IPS-NIHi11 (cell line): Measurements from ENCODE around the gene FBXW2.

Source experiments
- DNase-seq: peaks from one replicate; pipeline ENCODE4 v3.0.0; 2012; ENCODE audit warnings: mixed read lengths, low spot score

The FBXW2 gene

DNA sequence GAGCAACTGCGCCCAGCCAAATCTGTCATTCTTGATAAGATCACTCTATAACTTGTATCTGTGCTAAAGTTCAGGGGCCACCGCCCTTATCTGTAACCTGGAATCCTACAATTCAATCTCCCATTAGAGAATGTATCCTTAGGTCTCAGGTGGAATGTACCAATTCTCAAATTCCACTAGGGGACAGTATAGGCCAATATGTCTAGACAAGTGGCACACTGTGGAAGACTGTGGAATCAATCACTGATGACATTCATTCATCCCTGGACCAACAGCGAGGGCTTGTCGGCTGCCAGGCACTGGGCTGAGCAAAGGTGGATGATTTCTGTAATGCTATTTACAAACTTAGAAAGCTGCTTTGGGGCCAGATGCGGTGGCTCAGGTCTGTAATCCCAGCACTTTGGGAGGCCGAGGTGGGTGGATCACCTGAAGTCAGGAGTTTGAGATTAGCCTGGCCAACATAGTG, 50.2 kb downstream of the FBXW2 start:
- DNase-seq, result peak; percentile 70

DNA sequence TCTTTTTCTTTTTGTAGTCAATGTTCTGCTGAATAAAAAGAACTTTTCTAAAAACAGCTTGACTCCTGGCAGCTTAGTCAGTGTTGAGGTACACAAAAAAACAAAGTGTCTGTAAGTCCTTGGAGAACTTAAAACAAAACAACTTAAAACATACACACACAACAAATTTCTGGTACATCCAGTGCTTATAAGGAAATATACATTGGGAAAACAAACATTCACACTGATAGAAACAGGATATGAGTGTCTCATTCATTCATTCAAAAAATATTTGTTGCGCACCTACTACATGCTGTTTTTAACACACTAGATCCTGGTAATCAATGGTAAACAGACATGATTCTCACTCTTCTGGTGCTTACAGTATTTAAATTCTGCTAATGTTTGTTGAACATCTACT, 51.5 kb downstream of the FBXW2 start:
- no peak for DNase-seq

DNA sequence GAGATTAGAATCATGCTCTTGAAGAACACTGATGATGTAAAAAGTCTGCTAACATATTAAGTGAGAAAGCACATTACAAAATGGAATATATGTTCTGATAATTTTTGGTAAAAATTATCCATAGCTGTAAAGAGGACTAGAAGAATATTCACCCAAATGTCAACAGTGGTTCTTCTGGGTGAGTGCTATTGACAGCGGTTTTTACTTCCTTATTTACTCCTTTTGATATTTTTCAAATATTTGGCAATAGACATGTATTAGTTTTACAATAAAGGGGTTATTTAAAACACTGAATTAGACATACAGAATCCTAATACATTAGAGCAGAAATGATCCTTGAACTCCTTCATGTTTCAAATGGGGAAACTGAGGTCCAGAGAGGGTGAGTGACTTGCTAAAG, 52.0 kb downstream of the FBXW2 start:
- DNase-seq, result no peak

DNA sequence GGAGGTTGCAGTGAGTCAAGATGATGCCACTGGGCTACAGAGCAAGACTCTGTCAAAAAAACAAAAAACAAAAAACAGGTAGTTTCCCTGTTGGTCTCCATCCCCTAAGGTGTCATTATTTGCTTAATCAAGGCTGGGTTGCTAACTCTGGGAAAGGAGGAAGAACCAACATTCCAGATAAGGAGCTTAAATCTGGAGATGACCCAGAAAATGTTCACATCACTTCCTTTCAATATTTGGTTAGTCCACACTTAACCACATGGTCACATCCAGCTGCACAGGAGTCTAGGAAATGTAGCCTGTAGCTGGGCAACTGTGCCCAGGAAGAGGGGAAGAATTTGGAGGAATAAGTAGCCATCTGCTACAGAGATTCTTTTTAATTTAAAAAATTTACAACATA, 53.1 kb downstream of the FBXW2 start:
- DNase-seq, result no peak

DNA sequence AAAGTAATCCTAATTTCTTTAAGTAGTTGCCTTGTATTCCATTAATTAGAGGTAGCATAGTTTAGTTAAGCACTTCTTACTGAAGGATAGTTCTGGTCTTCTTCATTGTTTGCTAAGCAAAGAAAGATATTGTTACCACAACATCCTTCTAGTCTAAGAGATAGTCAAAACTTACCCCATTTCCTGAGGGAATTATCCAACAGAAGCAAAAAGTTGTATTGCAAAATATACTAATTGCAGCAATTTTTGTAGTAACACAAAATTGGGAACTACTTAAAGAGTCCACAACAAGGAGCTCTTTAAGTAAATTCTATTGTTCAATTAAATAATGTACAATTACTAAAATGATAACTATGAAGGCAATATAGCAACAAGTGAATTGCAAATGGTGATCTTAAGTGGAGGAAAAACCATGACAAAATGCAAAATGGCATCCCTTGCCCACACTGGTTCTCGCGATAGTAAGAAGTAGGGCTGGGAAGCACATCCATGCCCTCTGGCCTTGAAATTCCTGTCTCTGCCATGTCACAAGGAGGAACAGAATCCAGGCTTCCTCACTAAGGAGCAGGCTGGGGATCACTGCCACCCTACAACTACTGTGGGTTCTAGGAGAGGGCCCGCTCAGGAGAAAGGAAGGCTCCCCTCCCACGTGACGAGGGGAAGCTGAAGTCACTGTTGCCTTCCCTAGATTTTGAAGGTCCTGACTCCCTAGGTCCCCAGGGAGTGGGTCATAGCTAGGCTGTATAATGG, 55.6 kb downstream of the FBXW2 start:
- no peak for DNase-seq

DNA sequence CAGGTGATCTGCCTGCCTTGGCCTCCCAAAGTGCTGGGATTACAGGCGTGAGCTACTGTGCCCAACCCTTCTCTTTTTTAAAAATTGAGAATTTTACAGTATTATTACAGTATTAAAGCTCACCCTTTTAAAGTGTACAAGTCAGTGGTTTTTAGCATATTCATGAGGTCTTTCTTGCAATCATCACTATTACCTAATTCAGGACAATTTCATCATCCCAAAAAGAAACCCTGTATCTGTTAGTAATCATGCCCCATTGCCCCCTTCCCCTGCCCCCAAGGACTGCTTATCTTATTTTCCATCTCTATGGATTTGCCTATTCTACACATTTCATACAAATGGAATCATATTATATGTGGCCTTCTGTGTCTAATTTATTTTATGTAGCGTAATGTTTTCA, 56.3 kb downstream of the FBXW2 start:
- DNase-seq, result no peak

DNA sequence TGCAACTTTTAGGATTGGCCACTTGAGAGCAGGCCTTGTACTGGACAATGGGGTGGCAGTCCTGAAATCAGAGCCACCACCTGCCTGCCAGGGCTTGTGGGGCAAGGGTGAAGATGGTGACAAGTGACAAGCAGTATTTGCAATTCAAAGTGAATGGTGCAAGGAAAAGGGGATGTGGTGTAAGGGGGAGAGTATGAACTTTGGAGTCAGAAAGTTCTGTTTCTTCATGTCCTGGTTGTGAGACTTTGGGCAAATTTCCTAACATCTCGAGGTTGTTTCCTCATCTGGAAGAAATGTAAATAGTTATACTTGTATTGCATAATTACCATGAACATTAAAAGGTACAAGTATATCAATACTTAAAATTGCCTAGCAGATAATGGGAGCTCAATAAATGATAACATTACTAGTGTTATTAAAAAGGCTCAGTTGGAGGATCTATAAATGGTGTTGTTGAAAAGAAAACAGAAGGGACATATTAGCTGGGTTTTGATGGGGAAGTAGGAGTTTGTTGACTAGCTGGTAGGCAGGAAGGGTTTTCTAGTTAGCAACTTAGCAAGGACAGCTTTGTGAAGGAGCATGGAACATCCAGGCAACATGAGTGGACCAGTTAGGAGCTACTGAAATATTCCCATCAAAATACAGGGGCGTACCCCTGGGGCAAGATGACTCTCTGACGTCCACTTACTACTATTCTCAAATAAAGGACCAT, 57.6 kb downstream of the FBXW2 start:
- no peak for DNase-seq

DNA sequence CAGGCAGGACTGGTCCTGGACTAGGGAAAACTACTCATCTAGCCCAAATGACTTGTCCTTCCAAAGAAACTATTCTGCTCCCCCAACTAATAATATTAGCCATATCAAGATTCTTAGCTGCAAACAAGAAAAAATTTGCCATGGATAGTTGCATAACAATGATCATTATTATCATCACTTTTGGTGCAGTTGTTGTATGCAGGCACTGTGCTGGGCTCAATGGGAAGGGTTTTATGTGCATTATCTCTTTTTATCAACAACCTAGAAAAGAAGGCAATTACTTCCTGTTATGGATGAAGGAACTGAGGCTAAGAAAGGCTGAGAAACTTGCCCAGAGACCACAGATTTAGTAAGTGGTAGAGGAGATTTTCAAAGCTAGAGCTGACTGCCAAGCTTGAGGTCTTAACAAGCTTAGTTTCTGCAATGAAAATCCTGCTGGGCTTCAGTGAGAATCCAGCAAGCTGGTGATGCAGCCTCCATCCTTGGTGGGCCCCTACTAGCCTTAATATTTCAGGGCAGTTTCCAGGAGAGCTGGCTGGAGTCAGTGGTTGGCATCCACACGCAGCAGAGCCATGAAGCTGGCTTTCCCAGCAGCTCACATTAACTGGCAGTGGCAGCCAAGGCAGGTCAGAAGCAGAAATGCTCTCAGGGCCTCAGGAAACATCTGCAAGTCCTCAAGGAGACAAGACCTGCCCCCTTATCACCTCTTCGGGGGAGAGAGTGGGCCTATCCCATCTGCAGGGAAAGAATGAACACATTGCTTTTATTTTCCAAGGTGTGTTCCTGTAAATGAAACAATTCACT, 58.4 kb downstream of the FBXW2 start:
- no peak for DNase-seq

DNA sequence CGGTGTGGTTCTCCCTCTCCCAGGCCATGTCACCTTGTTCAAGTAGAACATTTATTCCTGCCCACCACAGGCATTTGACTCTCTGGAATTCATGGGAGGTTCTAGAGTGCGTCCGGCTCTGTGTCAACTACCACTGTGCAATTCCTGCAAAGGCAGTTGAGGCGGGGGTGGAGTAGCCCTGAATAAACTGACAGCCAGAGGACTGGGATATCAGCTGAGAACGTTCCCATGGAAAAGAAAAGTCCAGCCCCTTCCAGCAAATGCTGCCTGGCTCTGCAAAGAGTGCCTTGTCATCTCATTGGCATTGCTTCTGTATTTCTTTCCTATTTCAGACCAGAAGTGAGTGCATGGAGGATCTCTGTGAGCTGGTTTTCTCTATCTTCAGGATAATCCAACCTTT, 60.0 kb downstream of the FBXW2 start:
- DNase-seq, result no peak

DNA sequence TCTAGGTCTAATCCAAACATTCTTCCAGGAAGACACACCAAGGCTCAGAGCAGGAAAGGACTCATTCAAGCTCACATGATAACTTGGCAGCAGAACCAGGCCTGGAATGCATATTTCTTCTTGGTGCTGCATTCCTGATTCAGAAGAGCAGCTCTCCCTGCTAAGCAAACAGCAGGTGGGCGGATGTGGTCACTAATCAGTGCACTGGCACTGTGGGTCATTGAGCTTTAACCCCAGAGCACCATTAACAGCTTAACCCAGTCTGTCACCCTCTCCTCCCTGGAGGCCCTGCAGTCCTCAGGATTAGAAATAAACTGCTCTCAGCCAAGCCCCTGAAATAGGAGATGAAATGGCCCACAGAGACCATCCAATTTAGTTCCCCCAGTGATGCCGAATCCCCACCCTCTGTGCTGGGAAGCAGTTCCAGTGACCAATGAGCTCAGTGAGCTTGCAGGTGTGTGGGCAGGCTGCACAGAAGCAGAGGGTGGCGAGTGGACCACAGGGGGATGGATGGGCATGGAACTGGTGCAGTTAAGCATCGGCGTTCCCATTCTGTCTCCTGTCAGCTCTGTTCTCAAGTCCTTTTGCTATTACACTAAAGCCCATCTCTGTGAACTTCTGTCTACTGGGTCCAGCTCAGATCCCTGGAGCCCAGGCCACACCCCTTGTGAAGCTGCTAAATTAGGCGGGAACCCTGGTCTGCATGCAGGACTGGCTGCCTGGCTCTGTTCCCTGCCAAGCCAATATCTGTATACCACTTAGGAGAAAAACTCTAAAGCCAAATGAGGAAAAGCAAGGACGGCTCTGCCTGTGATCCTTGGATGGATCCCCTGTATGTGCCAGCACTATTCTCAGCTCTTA, 62.3 kb downstream of the FBXW2 start:
- DNase-seq, result peak; percentile 63

DNA sequence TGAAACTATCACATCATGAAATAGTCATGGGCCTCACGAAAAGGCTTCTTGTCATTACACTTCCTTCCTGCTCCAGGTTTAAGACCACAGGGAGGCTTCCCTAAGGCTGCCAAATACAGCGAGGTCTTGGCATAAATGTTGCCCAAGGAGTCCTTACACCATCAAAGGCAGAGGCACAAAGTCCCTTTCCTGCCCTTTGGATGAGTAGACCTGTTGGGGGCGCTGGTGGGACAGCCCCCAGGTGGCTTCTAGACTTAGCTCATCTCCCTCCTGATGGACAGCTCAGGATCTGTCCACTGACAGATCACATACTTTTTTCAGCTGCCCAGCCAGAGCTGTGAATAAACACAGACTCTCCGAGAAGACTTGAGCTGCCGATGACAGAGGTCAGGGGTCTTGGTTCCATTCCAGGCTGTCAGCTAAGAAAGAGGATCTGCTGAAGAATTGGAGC, 63.4 kb downstream of the FBXW2 start:
- DNase-seq, result peak; percentile 71

DNA sequence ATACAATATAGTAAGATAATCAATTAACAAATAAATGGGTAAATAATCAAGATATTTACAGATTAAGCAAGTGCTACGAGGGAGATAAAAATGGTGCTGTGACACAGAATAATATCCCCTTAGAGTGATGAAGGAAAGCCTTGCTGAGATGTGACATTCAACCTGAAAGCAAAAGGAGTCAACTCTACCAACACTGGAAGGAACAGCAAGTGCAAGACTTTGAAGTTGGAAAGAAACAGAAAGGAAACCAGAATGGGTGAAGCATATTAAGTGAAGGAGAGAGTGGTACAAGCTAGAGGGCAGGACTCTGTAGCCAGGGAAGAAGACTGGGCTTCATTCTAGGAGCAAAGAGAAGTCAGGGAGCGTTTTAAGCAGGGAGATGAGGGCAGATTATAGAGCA, 66.7 kb downstream of the FBXW2 start:
- DNase-seq, result no peak

DNA sequence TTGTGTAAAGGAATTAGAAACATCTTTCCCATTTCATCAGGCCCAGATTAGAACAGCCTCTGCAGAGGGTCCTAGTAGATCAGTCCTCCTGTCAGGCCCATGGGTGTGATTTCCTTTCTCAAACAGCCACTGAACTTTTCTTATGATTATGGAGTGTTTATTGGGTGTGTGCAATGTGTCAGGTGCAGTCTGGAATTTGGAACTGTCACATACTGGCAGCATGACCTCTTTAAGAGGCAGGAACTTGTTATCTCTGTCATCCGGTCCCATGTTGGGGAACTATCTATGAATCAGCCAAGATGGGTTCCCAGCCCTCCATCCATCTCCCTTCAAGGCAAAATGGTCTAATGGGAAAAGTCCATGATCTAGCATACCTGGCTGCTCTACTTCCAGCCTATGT, 67.3 kb downstream of the FBXW2 start:
- DNase-seq, result no peak

DNA sequence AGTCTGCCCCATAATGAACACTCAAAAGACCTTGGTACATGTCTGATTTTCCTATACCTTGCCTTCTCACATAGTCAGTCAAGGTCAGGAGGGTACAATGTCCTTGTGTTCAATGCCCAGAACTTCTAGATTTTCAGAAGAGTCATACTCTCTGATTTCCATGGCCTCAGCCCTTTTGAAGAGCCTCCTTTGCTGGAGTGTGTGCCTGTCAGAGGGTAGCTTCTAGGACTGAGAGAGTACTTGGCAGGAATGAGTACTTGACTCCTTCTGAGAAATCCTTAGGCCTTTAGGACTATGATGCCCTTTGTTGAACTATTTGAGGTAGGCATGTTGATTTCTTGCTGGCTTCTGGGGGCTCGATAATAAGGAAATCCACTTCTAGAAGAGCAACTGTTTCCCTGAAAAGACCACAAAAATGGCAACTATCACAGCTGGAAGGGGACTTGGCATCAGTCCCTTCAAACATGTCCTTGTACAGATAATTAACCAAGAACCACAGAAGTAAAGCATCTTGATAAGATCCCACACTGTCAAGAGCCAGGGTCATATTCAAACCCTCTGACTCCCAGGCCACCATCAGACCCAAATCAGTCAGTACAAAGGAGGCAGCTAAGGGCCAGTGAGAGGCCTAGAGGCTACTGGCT, 68.3 kb downstream of the FBXW2 start:
- DNase-seq, result no peak

DNA sequence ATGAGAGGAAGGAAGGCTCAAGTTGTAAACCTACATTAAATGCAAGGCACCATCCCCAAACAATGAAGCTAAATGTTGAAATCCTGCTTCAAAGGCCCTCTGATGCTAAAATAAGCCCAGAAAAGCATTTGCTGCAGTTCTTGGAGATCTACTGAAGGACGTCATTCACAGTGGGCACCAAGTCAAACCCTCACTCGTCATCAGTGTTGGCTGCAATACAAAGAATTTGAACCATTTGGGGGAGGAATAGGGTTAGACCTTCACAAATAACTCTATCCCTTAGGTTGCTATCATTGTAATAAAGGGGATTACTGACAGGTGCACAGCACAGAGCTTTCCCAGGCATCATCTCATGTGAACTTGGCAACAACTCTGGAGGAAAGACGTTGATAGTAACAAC, 69.7 kb downstream of the FBXW2 start:
- no peak for DNase-seq

DNA sequence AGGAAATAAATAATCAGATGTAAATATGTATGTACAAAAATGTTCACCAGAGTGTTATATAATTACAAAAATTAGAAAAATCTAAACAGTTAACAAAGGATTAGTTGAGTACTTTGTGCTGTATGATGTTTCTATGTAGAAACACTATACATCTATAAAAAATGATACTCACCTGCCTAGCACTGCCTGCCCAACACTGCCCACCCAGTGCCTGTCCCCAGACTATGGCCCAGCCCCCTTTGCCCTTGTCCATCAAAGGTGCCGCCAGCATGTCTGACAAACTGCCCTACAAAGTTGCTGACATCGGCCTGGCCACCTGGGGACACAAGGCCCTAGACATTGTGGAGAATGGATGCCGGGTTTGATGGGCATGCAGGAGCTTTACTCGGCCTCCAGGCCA, 72.8 kb downstream of the FBXW2 start:
- DNase-seq, result no peak

DNA sequence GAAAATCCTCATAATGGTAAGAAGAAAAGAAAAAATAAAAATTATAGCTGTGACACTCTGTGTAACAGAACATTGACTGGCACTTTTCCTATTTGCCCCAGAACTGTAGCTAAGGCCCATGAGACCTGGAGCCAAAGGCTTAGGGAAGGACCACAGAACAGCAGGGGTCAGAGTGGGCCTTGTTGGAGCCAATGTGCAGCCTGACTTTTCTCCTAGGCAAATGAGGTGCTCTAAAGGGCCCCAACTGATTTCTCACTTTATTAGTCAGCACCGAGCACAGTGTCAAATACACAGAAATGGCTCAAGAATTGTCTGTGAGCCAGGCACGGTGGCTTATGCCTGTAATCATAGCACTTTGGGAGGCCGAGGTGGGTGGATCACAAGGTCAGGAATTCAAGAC, 74.9 kb downstream of the FBXW2 start:
- DNase-seq, result no peak

DNA sequence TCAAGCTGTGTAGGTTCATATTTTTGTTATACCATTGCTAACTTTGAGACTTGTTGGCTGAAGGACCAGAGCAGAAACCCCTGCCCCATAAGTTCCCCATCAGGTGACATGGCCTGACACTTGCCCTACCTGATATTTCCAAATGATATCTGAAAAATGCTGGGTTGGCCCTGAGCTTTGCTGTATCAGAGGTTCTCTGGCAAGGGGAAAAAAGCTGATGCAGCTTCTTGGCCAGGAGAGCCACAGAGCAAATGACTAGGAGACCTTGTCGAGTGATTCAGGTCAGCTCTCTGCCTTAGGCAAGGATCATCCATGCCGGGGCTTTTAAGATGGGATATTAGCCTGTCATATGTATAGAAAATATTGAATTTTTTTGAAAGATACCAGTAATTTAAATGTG, 76.0 kb downstream of the FBXW2 start:
- DNase-seq, result no peak

DNA sequence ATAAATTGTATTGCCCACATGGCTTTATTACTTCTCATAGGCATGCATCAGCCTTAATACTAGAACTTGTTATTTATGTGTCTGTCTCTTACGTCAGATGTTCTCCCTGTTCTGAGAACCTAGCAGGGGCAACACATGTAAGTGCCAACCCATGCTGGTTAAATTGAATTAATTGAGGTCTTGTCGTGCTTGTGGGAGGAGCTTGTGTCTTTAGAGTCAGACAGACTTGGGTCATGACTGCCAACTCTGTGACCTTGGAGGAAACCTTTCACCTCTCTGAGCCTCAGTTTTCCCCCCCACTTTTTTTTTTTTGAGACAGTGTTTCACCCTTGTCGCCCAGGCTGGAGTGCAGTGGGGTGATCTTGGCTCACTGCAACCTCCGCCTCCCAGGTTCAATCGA, 76.7 kb downstream of the FBXW2 start:
- no peak for DNase-seq

DNA sequence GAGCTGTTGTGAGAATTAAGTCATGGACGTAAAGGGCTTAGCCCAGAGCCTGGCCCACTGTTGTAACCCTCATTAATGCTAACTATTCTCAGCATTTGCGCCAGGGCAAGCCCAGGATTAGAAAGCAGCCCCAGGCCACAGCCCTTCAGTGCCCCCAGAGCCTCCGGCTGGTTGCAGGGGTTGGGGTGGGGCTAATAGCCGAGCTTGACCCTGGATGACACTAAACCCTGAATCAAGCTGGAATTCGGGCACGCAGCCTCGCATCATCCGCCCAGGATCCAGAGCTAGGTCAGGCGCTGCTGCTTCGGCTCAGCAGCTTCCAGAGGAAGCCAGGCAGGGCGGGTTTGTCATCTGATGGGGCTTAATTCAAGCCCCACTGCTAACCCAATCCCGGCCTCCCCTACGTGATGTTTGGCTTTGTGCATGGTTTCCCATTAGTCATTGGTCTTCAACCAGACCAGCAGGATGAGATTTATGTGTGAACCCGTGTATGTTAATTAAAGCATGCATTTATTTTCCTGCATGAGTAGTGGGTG, 77.8 kb downstream of the FBXW2 start:
- peak; percentile 34 for DNase-seq

DNA sequence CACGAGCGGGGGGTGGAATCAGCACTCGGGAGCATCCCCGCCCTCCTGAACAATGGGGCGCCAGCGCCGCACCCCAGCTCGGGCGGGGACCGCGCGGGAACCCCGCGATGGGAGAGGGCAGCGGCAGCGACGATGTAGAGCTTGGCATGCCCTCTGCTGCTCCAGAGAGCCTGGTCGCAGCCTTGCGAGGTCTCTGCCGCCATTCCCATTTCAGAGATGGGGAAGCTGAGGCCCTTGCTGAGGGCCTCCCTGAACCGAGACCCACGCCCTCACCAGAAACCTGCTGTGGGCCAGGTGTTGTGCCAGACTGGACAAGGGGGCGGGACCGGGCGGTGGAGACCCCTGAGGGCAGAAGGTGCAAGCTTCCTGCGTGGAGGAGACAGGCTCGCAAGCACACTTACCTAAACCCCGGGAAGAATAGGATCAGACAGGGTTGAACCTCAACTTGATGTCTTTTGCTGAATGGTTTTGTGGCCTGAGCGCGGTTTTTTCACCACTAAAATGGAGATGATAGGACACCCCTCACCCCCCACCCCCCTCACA, 78.3 kb downstream of the FBXW2 start:
- no peak for DNase-seq
